Muscle of leg (tissue), 11 donors: ENCODE results near the gene GPC2. TPM values are rescaled to one million over a fixed set of nuclear protein-coding genes. Genes with fewer than 3 reads are reported as not detected.
A peak's percentile ranks its signal among the peaks of the same experiment; 100 is the strongest.
"Not testable (repeated sequence)": the region's sequence is repeated elsewhere in the genome, so short reads cannot be mapped to it uniquely, and the experiment has no call there.

Experiments used
- DNase-seq: peaks from one replicate; pipeline ENCODE4 v3.0.0; 2013
- H3K27ac ChIP-seq: one replicate; pipeline ENCODE4 v1.5.1; 2013; ENCODE audit warnings: mild to moderate bottlenecking, low read length, control low read depth
- H3K27me3 ChIP-seq: one replicate; pipeline ENCODE4 v1.6.1; 2013; ENCODE audit warnings: low read length; ENCODE audit not compliant: control insufficient read depth, insufficient read depth
- H3K36me3 ChIP-seq: one replicate; pipeline ENCODE4 v1.6.1; 2013; ENCODE audit warnings: low read length; ENCODE audit not compliant: control insufficient read depth, insufficient read depth
- H3K4me1 ChIP-seq: one replicate; pipeline ENCODE4 v1.6.1; 2013; ENCODE audit warnings: low read length; ENCODE audit not compliant: control insufficient read depth, insufficient read depth
- H3K4me3 ChIP-seq: one replicate; pipeline ENCODE4 v1.5.1; 2013; ENCODE audit warnings: low read length, control low read depth
- H3K9me3 ChIP-seq: replicated peaks from 2 replicates; pipeline ENCODE4 v1.6.1; 2013; ENCODE audit warnings: low read depth, low read length; ENCODE audit not compliant: control insufficient read depth
- WGBS: methylation state at CpG from one replicate; pipeline ENCODE4 v1.1.5; 2013; ENCODE audit warnings: missing lambda C conversion rate; ENCODE audit not compliant: insufficient coverage; 5-methylcytosine and 5-hydroxymethylcytosine counted together
- polyA plus RNA-seq, 8 donors: library from polyadenylated mRNA; unstranded; fragments of 120-200 nt; gene quantifications; one replicate each; pipeline versions ENCODE4 v1.2.1 to v1.2.3, GENCODE V29; 2013; ENCODE audit warnings: inconsistent platforms in 1 of 8, low replicate concordance in 1 of 8; ENCODE audit not compliant: insufficient read length in 8 of 8, insufficient read depth in 1 of 8
- total RNA-seq: library from RNA; stranded (reverse); fragments of 120-200 nt; gene quantifications from one replicate; pipeline ENCODE4 v1.2.4, GENCODE V29; 2013

Gene GPC2
- total and polyA plus RNA-seq, 9 donors, result 3.9 to 11.2 (median 8.0) TPM

DNA sequence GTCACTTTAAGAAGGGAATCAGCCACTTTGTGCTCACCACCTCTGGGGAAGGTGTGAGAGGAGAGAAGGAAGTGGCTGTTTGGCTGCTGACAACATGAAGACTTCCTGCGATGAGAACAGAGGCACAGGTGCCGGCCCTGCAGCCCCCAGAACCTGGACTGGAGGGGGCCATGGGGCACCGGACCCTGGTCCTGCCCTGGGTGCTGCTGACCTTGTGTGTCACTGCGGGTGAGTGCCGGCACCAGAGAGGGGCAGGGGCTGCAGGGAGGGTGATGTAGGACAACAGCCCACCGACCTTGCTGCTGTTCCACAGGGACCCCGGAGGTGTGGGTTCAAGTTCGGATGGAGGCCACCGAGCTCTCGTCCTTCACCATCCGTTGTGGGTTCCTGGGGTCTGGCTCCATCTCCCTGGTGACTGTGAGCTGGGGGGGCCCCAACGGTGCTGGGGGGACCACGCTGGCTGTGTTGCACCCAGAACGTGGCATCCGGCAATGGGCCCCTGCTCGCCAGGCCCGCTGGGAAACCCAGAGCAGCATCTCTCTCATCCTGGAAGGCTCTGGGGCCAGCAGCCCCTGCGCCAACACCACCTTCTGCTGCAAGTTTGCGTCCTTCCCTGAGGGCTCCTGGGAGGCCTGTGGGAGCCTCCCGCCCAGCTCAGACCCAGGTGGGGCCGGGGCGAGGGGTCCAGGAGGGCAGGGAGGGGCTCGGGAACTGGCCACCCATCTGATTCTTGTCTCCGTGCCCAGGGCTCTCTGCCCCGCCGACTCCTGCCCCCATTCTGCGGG is 42.8 kb upstream of the GPC2 start, which contains the start of gene PVRIG:
PVRIG (plus strand) TSS at position 149 of the 785 bp plus-strand sequence; CDS start at position 171, 22 bp downstream.
- WGBS, result 87% methylated on average over 15 of the region's 27 CpGs
- H3K9me3 ChIP-seq, H3K27me3 ChIP-seq, H3K4me3 ChIP-seq, H3K27ac ChIP-seq, DNase-seq: not testable (repeated sequence)
- H3K4me1 ChIP-seq, result peaks cover 12% of the 10 kb centered on the region
- peaks cover 33% of the 10 kb centered on the region for H3K36me3 ChIP-seq

DNA sequence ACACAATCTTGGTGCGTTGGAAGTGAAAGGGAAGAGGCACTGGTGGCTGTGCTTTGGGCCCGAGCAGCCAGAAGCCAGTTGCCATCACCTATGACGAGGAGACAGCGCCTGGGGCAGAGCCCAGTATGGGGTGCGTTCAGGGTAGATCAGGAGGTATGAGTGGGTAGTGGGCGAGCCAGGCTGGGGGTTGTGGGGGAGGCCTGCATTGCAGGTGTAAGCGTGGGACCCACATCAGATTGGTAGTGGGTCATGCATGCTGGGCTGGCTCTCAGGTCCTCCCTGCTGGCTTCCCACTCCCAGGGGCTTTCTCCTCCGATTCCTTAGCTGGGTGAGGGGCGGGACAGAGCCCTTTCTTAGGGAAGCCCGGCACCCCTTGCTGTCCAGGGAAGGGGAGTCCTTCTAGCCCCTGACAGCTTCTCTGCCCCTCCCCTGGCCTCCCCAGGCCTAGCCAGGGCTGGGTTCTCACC is 42.1 kb upstream of the GPC2 start:
- 72% methylated on average over 9 of the region's 10 CpGs for WGBS
- Histone ChIP-seq H3K4me1 (peaks cover 12% of the 10 kb centered on the region), H3K36me3 (peaks cover 29% of the 10 kb centered on the region), H3K9me3 (no peaks in the 10 kb centered on the region), H3K27me3 (no peaks in the 10 kb centered on the region), H3K27ac (no peak overlapping the region), H3K4me3 (no peak overlapping the region)
- DNase-seq, result no peak

DNA sequence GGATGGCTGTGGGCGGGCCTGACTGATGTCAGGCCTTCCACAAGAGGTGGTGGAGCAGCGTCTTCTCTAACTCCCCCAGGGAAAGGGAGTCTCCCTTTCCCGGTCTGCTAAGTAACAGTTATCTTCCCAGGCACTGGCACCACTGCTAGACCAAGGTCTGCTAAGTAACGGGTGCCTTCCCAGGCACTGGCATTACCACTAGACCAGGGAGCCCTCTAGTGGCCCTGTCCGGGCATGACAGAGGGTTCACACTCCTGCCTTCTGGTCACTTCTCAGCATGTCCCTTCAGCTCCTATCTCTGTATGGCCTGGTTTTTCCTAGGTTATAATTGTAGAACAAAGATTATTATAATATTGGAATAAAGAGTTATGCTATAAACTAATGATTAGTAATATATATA is 40.8 kb upstream of the GPC2 start:
- not testable (repeated sequence) for H3K27ac ChIP-seq, H3K9me3 ChIP-seq, H3K27me3 ChIP-seq, H3K4me3 ChIP-seq
- DNase-seq, result peak; percentile 53
- Histone ChIP-seq H3K36me3 (peaks cover 21% of the 10 kb centered on the region), H3K4me1 (peaks cover 12% of the 10 kb centered on the region)
- no CpG with 5 or more reads among the region's 5 CpGs for WGBS

DNA sequence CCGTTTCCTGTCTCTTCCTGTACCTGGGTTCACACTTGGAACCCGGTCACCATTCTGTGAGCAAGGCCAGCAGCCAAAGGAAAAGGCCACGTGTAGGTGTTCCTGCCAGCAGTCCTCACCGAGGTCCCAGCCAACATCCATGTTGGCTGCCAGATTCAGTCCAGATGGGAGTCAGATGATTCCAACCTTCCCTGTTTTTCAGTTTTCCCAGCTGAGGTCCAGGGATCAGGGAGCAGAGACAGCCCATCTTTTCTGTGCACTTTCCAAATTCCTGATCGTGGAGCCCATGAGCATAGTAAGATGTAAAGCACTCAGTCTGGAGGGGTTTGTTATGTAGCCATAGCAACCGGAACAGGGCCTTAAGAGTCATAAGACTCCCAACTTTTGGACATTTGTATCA is 38.7 kb upstream of the GPC2 start:
- Histone ChIP-seq H3K9me3 (no peaks in the 10 kb centered on the region), H3K27ac (peak overlapping the region; percentile 76), H3K36me3 (peaks cover 11% of the 10 kb centered on the region), H3K4me3 (no peak overlapping the region), H3K4me1 (peaks cover 14% of the 10 kb centered on the region), H3K27me3 (no peaks in the 10 kb centered on the region)
- peak; percentile 99 for DNase-seq
- WGBS, result 10% methylated on average over 5 of the region's 6 CpGs

DNA sequence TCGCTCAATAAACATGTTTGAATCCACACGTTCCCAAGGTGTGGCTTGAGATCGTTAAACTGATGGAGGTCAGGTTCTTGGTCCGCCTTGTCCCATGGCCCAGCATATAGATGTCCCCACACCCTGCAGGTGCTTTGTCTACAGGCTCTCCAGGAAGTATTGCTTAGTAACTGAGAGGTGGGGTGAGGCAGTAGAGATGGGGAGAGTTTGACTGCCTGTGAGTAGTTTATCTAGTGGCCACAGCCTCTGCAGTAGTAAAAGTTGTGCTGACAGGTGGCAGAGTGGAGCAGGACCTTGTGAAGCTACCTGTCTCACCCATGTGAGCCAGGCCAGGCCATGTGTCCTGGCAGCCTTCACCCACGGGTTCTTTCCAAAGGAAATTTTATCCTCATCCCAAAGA is 37.2 kb upstream of the GPC2 start:
- not testable (repeated sequence) for H3K4me3 ChIP-seq

DNA sequence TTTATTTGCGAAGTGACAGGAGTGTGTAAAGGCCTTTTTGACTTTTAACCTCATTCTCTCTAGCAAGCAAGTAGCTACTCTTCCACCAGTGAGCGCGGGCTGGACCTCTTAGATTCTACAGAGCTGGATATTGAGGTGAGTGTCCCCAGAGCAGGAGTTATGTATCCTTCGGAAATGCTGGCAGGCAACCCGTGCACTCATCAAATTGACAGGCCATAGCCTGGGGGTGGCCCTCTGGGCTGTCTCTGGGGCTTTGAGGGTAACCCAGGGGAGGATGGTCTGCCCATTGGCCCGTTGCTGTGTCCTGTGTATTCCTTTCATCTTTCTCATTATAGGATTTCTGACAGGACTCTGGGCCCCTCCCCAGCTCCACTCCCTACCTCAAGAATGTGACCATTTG is 36.5 kb upstream of the GPC2 start:
- no peak for DNase-seq
- 60% methylated on average over 3 of the region's 6 CpGs for WGBS
- peaks cover 27% of the 10 kb centered on the region for H3K4me1 ChIP-seq
- H3K4me3 ChIP-seq, result no peak overlapping the region
- no peak overlapping the region for H3K27ac ChIP-seq
- no peaks in the 10 kb centered on the region for H3K27me3 ChIP-seq
- no peaks in the 10 kb centered on the region for H3K9me3 ChIP-seq
- peaks cover 5% of the 10 kb centered on the region for H3K36me3 ChIP-seq

More for the DNA sequence above, 37.2 kb upstream of the GPC2 start:
- not testable (repeated sequence) for H3K27me3 ChIP-seq, H3K9me3 ChIP-seq, DNase-seq, H3K27ac ChIP-seq, H3K36me3 ChIP-seq
- H3K4me1 ChIP-seq, result peaks cover 22% of the 10 kb centered on the region
- no CpG with 5 or more reads among the region's 5 CpGs for WGBS

DNA sequence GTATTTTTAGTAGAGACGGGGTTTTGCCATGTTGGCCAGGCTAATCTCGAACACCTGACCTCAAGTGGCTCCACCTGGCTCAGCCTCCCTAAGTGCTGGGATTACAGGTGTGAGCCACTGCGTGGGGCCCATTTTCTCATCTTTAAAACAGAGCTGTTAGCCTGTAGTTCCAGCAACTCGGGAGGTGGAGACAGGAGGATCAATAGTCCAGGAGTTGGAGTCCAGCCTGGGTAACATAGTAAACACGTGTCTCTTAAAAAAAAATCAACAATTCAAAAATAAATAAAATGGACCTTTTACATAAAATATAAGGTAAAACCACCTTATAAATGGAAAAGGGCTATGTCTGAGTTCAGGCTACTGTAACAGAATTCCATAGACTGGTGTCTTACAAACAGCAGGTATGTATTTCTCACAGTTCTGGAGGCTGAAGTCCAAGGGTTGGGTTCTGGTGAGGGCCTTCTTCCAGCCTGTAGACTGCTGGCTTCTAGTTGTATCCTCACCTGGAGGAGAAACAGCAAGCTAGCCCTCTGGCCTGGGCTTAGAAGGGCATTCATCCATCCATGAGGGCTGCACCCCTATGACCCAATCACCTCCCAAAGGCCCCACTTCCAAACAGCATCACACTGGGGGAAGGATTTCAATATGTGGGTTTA is 35.6 kb upstream of the GPC2 start:
- H3K4me3 ChIP-seq, result no peak overlapping the region
- peaks cover 5% of the 10 kb centered on the region for H3K36me3 ChIP-seq
- 40% methylated on average over 1 of the region's 5 CpGs for WGBS
- H3K27ac ChIP-seq, result no peak overlapping the region
- no peaks in the 10 kb centered on the region for H3K9me3 ChIP-seq
- no peak for DNase-seq
- peaks cover 27% of the 10 kb centered on the region for H3K4me1 ChIP-seq
- no peaks in the 10 kb centered on the region for H3K27me3 ChIP-seq

DNA sequence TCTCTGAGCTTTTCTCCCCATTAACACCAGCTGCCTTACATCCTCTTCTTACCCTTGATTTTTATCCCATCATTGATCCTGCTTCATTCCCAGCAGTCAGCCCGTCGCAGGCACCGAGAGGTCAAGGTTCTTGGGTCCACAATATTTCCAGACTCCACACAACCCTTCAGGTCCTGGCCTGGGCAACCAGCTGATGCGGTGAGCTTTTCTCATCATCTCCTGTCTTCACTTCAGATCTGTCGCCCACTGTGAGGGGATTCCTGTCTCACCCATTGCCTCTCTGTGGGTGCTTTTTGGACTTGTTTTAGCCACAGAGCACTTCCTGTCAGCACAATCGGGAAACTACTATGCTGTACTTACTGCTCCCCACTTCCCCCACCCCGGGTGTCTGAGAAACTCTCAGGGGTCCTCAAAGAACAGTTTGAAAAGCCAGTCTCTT is 34.2 kb upstream of the GPC2 start:
- Histone ChIP-seq H3K4me3 (no peak overlapping the region), H3K36me3 (peaks cover 5% of the 10 kb centered on the region), H3K9me3 (no peaks in the 10 kb centered on the region), H3K4me1 (peaks cover 24% of the 10 kb centered on the region), H3K27me3 (no peaks in the 10 kb centered on the region), H3K27ac (no peak overlapping the region)
- DNase-seq, result no peak
- 86% methylated on average over 2 of the region's 7 CpGs for WGBS

DNA sequence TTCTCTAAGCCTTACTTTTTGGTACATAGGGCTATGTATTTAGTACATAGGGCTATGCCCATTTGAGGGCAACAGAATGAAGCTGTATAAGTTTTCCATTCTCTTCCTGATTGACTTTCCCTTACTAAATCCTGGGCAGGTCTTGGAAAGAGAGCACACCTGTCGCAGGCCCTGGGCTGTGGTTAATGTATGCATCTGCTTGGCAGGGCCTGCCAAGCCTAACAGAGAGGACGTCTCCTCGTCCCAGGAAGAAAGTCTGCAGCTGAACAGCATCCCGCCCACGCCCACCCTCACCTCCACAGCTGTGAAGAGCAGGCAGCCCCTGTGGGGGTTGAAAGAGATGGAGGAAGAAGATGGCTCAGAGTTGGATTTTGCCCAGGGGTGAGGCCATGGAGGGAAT is 33.6 kb upstream of the GPC2 start:
- Histone ChIP-seq H3K36me3 (peaks cover 5% of the 10 kb centered on the region), H3K4me1 (peaks cover 21% of the 10 kb centered on the region), H3K9me3 (no peaks in the 10 kb centered on the region), H3K4me3 (no peak overlapping the region), H3K27me3 (no peaks in the 10 kb centered on the region), H3K27ac (no peak overlapping the region)
- no peak for DNase-seq
- WGBS, result no CpG with 5 or more reads among the region's 5 CpGs

DNA sequence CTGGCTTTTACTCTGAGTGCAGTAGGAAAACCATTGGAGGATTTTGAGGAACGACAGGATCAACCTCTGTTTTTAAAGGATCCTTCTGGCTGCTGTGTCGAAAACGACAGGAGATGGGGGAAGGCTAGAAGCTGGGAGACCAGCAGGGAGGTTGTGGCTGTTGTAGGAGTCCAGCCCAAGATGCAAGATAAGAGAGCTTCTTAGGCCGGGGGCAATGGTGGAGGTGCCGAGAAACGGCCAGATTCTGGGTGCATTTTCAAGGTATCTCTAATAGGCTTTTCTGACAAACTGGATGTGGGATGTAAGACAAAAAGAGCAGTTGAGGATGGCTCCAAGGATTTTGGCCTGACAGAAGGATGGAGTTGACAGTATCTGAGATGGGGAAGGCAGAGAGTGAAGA is 32.3 kb upstream of the GPC2 start:
- WGBS, result 76% methylated on average over 6 of the region's 6 CpGs
- H3K4me3 ChIP-seq, result no peak overlapping the region
- H3K27me3 ChIP-seq, result no peaks in the 10 kb centered on the region
- peaks cover 23% of the 10 kb centered on the region for H3K4me1 ChIP-seq
- peaks cover 5% of the 10 kb centered on the region for H3K36me3 ChIP-seq
- H3K27ac ChIP-seq, result no peak overlapping the region
- no peaks in the 10 kb centered on the region for H3K9me3 ChIP-seq
- DNase-seq, result no peak
